Left lung (tissue), 10 donors: ENCODE results near the gene AARS1. TPM values are rescaled to one million over a fixed set of nuclear protein-coding genes. Genes with fewer than 3 reads are reported as not detected.
"Not testable (repeated sequence)": the region's sequence is repeated elsewhere in the genome, so short reads cannot be mapped to it uniquely, and the experiment has no call there.

ENCODE experiments used
- ATAC-seq: fragments of 200-7000 bp; cut with Tn5 transposase; one replicate; pipeline ENCODE4 v1.9.1; 2020; ENCODE audit warnings: moderate library complexity
- DNase-seq, 4 donors: peaks; one replicate each; pipeline ENCODE4 v3.0.0-alpha.2; 2013 to 2020
- H3K27ac ChIP-seq, 2 donors: fragments of 200-600 bp; sonication (generic) in 1 of 2; one replicate each; pipeline versions ENCODE4 v1.5.0 to v1.8.0; 2020 to 2021
- H3K27me3 ChIP-seq, 2 donors: fragments of 200-600 bp; sonication (generic) in 1 of 2; one replicate each; pipeline versions ENCODE4 v1.5.0 to v1.8.0; 2020 to 2021
- H3K36me3 ChIP-seq, 2 donors: fragments of 200-600 bp; sonication (generic) in 1 of 2; one replicate each; pipeline versions ENCODE4 v1.5.0 to v1.8.0; 2020 to 2021
- H3K4me1 ChIP-seq, 2 donors: fragments of 200-600 bp; one replicate each; pipeline ENCODE4 v1.8.0; 2021
- H3K4me3 ChIP-seq, 2 donors: fragments of 200-600 bp; sonication (generic) in 1 of 2; one replicate each; pipeline versions ENCODE4 v1.5.0 to v1.8.0; 2020 to 2021; ENCODE audit warnings: mild to moderate bottlenecking in 1 of 2
- H3K9me3 ChIP-seq, 2 donors: fragments of 200-600 bp; sonication (generic) in 1 of 2; one replicate each; pipeline versions ENCODE4 v1.5.0 to v1.8.0; 2020 to 2021
- CTCF ChIP-seq, 2 donors: fragments of 200-600 bp; sonication (generic) in 1 of 2; IDR thresholded peaks; one replicate each; pipeline versions ENCODE4 v1.5.0 to v1.8.0; 2021; ENCODE audit warnings: antibody characterized with exemption in 2 of 2
- intact Hi-C, 2 donors: fragments of 100-400 bp; cut with DNase I; formaldehyde crosslinking; loops; one replicate each; pipeline versions ENCODE4 v1.11.2 to v1.14.2; 2022
- polyA plus RNA-seq, 6 donors: library from polyadenylated mRNA; unstranded; fragments of 120-200 nt; gene quantifications; one replicate each; pipeline ENCODE4 v1.2.1, GENCODE V29; 2013; ENCODE audit not compliant: insufficient read length in 6 of 6
- total RNA-seq, 2 donors: library from RNA; stranded (reverse); fragmentation: NEBNext Ultra II Directional; extraction: Animal tissue kit (Norgen Biotek cat#: 25700); gene quantifications; one replicate each; pipeline ENCODE4 v1.2.1, GENCODE V29; 2021
- donor health status: DM: no; HTN: yes; CAD: no.
- donor health status: DM: no; HTN: no; CAD: no.

The AARS1 gene
- total and polyA plus RNA-seq, 8 donors, result 64.7 to 111 (median 75.3) TPM

DNA sequence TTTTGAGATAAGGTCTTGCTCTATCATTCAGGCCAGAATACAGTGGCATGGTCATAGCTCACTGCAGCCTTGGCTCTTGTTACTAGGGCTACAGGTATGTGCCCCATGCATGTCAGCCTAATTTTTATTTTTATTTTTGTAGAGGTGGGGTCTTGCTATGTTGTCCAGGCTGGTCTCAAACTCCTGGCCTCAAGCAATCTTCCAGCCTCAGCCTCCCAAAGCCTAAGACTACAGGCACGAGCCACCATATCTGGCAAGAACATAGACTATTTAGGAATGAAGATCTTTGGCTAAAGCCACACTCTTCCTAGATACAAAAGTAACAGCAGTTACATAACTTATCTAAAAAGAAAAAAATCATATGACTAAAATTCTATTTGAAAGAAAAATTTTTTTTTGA is 41.8 kb upstream of the AARS1 start:
- no peak for TF ChIP-seq CTCF (IDR thresholded peaks at IDR 0.05)
- intact Hi-C loops, result no loop called here
- H3K4me3 ChIP-seq, result no peak overlapping the region
- H3K9me3 ChIP-seq, result no peaks in the 10 kb centered on the region
- ATAC-seq (no peak), DNase-seq (no peak)
- no peaks in the 10 kb centered on the region for H3K4me1 ChIP-seq
- no peaks in the 10 kb centered on the region for H3K27me3 ChIP-seq
- H3K27ac ChIP-seq, result no peak overlapping the region
- peaks cover 0 to 98% of the 10 kb centered on the region in 2 donors for H3K36me3 ChIP-seq

- H3K9me3 ChIP-seq, result no peaks in the 10 kb centered on the region
- no peaks in the 10 kb centered on the region for H3K27me3 ChIP-seq
- DNase-seq (no peak), ATAC-seq (no peak)
- peaks cover 0 to 100% of the 10 kb centered on the region in 2 donors for H3K36me3 ChIP-seq
- intact Hi-C loops, result no loop called here
- H3K27ac ChIP-seq, result no peak overlapping the region
- H3K4me1 ChIP-seq, result no peaks in the 10 kb centered on the region
- H3K4me3 ChIP-seq, result no peak overlapping the region
- no peak for TF ChIP-seq CTCF (IDR thresholded peaks at IDR 0.05)
Measured at GRCh38 chr16:70324998-70325747, 35.9 kb upstream of the AARS1 start.

- Histone ChIP-seq H3K4me1 (no peaks in the 10 kb centered on the region), H3K4me3 (no peak overlapping the region), H3K27ac (no peak overlapping the region), H3K36me3 (peaks cover 0 to 98% of the 10 kb centered on the region in 2 donors), H3K27me3 (no peaks in the 10 kb centered on the region), H3K9me3 (no peaks in the 10 kb centered on the region)
- DNase-seq (no peak), ATAC-seq (no peak)
- no peak for TF ChIP-seq CTCF (IDR thresholded peaks at IDR 0.05)
- intact Hi-C loops, result no loop called here
Measured at GRCh38 chr16:70320121-70320520, 30.8 kb upstream of the AARS1 start.

DNA sequence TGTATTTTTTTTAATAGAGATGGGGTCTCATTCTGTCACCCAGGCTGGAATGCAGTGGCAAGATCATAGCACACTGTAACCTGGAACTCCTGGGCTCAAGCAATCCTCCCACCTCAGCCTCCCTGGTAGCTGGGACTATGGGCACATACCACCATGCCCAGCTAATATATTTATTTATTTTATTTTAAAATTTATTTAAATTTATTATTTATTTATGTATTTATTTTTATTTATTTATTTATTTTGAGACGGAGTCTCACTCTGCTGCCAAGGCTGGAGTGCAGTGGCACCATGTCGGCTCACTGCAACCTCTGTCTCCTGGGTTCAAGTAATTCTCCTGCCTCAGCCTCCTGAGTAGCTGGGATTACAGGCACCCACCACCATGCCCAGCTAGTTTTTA is 18.4 kb upstream of the AARS1 start:
- H3K4me3 ChIP-seq, H3K9me3 ChIP-seq, H3K27ac ChIP-seq, ATAC-seq, H3K36me3 ChIP-seq, intact Hi-C loops, H3K27me3 ChIP-seq, DNase-seq: not testable (repeated sequence)
- H3K4me1 ChIP-seq, result peaks cover 0 to 19% of the 10 kb centered on the region in 2 donors

GRCh38 chr16:70306880-70307279 is 17.6 kb upstream of the AARS1 start:
- ATAC-seq (no peak), DNase-seq (no peak)
- no peak for TF ChIP-seq CTCF (IDR thresholded peaks at IDR 0.05)
- Histone ChIP-seq H3K27me3 (no peaks in the 10 kb centered on the region), H3K9me3 (no peaks in the 10 kb centered on the region), H3K36me3 (peaks cover 0 to 5% of the 10 kb centered on the region in 2 donors), H3K4me3 (no peak overlapping the region), H3K27ac (no peak overlapping the region), H3K4me1 (peaks cover 0 to 23% of the 10 kb centered on the region in 2 donors)
- intact Hi-C loops, result no loop called here
